KOPT-K1 (cell line): ENCODE data around the gene ABCG1.

Experiments used
- H3K27ac ChIP-seq: fragments of 200-600 bp; sonication (generic); 2 replicates; pipeline ENCODE4 v1.5.1; 2016; ENCODE audit warnings: antibody characterized with exemption, mild to moderate bottlenecking, low read depth, low read length; ENCODE audit not compliant: poor library complexity, severe bottlenecking
- H3K36me3 ChIP-seq: fragments of 200-600 bp; sonication (generic); 2 replicates; pipeline ENCODE4 v1.5.1; 2017; ENCODE audit warnings: antibody characterized with exemption, mild to moderate bottlenecking, low read length, moderate library complexity; ENCODE audit not compliant: insufficient read depth
- H3K9me3 ChIP-seq: fragments of 200-600 bp; sonication (generic); 2 replicates; pipeline ENCODE4 v1.5.1; 2017; ENCODE audit warnings: antibody characterized with exemption, low read length, mild to moderate bottlenecking; ENCODE audit not compliant: insufficient read depth, poor library complexity, severe bottlenecking

ABCG1 gene

DNA sequence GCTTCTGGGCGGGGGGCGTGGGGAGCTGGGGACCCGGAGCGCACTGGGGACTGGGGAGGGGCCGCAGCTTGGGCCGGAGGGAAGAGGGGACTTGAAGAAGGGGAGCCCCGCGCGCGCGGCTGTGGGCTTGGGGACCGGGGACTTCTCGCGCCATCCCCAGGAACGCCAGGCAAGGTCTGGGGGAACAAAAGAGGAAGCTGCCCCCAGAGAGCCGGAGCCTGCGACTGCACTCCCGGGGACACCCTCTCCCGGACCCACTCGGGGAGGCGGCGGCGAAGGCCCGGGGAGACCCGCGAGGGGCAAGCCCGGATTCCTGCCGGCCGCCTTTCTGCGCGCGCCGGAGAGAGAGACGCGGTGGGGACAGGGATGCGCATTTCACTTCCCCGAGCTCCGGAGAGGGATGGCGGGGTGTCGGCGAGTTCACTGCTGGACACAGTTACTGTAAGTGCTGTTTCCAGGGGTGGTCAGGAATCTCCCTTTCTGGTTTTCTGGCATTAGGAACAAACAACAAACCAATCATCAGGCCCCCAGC lies 732 bp downstream of the ABCG1 start:
- Histone ChIP-seq H3K27ac (peak overlapping the region; percentile 69), H3K9me3 (peaks cover 21% of the 10 kb centered on the region), H3K36me3 (no peaks in the 10 kb centered on the region)

DNA sequence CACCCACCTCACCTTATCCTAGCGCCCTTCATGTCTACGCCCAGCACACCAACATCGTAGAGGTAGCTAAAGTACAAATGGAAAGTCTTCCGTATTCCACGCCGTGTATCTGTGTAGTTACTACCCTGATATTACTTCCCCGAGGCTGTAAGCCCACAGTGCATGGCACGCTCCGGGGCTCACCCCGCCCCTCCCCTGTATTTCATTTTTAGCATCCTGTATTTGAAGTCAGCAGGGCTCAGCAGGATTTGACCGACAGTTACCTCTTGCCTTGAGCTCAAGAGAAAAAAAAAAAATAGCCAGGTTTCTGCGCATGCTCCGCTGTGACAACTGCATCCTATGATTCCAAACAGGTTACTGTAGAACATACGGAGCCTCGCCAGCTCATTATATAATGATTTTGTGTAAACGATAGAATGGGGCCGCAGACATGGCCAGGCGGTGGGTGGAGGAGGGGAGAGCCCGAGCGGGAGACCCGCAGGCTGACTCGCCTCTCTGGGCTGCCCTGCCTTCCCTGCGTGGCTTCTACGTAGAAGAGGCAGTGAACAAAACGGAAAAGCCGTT lies 1.3 kb downstream of the ABCG1 start:
- peak overlapping the region; percentile 69 for H3K27ac ChIP-seq
- no peaks in the 10 kb centered on the region for H3K36me3 ChIP-seq
- peaks cover 21% of the 10 kb centered on the region for H3K9me3 ChIP-seq

DNA sequence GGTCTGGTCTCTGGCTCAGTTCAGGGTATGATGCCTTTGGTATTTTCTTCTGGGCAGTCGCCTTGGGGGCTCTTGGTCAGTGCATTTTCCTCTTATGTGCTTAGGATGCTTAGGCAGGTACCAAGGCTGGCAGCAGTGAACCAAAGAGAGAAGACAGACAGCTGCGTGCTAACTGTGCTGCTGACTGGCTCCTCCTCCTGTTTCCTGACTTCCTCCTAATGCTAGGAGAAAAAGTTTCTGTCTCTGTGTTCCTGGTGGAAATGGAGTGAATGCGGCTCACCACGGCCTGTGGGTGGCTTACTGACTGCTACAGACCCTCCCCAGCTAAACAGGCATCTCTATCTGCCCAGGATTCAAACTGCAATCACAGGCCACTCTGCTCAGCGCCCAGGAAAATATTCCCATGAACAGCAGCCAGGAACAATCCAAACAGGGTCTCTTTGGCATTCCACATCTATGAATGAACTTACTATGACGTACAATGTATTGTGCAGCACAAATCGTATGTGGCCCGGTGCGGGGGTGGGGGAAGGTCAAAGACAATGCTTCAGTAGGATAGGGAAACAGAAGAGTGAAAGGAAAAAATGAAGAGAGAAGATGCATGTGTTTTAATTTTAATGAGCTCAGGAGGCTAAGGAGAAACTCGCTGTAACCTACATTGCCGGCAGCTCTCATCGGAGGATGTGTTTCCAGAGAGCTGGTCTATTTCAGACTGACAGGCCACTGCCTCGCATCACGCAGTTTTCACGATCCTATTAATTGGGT lies 2.8 kb downstream of the ABCG1 start:
- H3K36me3 ChIP-seq = peaks cover 11% of the 10 kb centered on the region
- peaks cover 6% of the 10 kb centered on the region for H3K9me3 ChIP-seq
- peak overlapping the region; percentile 34 for H3K27ac ChIP-seq

DNA sequence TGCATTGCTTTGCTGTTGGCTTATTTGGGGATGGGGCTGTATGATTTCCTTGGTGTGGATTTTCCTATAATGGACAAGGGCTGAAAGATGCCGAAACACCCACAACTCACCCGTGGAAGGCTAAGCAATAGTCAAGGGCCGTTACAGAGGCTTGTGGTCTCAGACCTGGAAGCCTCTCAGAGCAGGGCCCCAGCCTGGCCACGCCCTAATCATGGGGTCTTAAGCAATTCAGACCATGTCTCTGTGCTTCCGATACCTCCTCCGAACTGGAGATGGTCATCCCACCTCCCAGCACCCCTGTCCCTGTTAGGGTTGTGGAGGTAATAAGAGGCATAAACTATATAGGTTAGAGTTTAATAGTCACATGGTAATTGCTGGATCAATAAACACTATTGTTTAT lies 3.4 kb downstream of the ABCG1 start:
- H3K36me3 ChIP-seq = peaks cover 14% of the 10 kb centered on the region
- no peaks in the 10 kb centered on the region for H3K9me3 ChIP-seq
- no peak overlapping the region for H3K27ac ChIP-seq

DNA sequence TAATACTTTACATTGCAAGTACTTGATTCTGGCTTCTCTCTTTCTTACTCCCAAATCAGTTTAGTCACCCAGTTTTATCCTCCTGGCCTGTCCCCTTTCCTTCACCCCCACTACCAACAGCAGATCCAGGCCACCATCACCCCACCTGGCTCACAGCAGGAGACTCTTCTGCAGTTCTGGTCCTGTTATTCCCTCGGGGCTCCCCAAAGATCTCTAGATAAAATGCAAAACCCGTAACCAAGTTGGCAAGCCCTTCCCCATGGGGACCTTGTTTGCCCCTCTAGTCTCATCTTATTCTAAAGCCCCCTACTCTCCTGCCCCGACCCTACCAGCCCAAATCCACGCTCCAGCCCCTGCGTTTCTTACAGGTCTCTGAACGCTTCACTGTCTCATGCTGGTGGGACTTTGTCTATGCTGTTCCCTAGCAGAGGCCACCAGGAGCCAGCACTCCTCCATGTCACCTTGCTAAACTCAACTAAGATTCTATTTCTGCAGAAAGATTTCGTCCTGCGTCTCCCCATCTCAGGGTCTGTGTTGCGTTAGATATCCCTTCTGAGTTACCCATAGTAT lies 4.0 kb downstream of the ABCG1 start:
- peaks cover 14% of the 10 kb centered on the region for H3K36me3 ChIP-seq
- H3K27ac ChIP-seq = peak overlapping the region; percentile 37
- no peaks in the 10 kb centered on the region for H3K9me3 ChIP-seq

DNA sequence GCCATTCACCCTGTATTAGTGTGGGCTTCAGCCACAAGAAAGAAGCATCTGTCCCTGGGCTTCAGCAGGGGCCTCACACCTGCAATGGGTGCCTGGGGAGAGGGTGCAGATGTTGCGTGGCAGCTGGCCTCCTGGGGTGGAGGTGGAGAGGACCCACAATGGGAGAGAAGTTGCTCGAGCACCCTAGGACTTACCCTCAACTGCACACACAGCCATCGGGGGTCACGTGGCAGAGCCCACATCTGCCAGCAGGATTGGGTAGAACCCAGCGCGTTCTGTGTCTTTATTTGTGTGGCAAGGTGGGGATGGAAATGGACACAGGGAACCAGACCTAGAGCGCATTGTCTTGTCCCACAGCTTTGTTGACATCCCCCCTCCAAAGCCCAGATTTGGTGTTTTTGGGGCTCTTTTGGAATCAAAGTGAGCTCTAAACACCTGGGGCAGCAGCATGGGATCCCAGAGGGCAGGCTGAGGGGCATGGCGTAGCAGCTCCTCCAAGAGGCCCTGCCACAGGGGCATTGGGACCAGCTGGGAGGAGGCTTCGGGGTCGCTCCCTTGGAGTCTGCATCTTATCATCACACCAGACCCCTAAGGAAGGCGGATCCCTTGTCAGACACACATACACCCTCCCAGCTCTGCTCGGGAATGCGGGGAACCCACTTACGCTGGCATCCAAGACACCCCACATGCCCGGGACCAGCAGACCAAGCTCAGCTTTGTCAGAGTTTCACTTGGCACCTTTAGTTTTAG lies 5.1 kb downstream of the ABCG1 start:
- H3K36me3 ChIP-seq = peaks cover 14% of the 10 kb centered on the region
- no peaks in the 10 kb centered on the region for H3K9me3 ChIP-seq
- H3K27ac ChIP-seq = peak overlapping the region; percentile 37

DNA sequence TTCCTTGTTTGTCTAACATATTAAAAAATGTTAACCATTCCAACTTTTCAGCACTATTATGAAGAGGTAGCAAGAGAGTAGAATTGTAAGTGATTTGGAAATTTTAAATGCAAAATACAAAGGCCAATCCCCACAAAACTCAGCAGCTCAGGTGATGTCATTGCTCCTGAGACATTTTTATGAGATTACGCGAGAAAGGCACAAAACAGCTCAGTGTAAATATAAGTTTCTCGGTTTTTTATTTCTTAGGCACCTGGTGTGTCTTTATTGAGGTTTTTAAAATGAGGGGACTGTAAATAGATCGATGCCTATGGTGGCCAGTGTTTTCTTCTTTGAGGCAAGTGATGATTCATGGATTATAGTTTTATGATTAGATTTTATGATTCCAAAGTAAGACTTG lies 6.1 kb downstream of the ABCG1 start:
- Histone ChIP-seq H3K27ac (no peak overlapping the region), H3K9me3 (no peaks in the 10 kb centered on the region), H3K36me3 (peaks cover 14% of the 10 kb centered on the region)

DNA sequence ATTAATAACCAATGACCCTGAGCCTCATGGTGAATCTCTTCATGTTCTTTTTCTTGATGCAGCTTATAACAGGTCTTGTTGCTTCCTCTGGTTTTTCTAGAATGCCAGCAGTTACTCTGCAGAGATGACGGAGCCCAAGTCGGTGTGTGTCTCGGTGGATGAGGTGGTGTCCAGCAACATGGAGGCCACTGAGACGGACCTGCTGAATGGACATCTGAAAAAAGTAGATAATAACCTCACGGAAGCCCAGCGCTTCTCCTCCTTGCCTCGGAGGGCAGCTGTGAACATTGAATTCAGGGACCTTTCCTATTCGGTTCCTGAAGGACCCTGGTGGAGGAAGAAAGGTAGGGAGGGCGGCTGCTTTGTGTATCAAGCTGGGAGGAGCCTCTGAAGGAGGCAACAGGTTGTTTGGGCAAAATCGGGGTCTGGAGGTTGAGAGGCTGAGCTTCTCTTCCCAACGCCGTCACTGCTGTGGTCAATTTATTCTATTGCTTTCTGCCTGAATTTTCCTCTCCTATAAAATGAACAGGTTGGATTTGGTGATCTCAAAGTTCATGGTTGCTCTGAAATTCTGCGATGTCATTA lies 6.7 kb downstream of the ABCG1 start:
- Histone ChIP-seq H3K27ac (peak overlapping the region; percentile 99), H3K9me3 (no peaks in the 10 kb centered on the region), H3K36me3 (peaks cover 14% of the 10 kb centered on the region)

DNA sequence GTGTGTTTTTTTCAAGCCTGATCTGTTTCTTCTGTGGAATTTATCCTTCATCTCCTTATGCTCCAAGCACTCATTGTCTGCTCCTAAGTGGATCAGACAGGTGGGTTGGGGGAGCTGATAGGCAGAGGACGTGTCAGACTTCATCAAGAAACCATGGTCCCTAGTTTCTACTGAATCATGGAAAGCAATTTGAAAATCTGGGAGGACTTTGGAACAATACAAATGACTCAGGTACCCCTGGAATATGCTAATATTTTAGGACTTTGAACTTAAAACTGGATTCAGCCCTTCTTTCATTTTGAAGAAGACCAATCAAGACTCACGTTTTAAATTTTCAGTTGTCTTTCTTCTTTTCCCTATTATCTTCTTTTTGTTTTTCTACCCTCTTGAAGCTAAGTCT lies 7.7 kb downstream of the ABCG1 start:
- peaks cover 14% of the 10 kb centered on the region for H3K36me3 ChIP-seq
- H3K27ac ChIP-seq = peak overlapping the region; percentile 99
- H3K9me3 ChIP-seq = no peaks in the 10 kb centered on the region

DNA sequence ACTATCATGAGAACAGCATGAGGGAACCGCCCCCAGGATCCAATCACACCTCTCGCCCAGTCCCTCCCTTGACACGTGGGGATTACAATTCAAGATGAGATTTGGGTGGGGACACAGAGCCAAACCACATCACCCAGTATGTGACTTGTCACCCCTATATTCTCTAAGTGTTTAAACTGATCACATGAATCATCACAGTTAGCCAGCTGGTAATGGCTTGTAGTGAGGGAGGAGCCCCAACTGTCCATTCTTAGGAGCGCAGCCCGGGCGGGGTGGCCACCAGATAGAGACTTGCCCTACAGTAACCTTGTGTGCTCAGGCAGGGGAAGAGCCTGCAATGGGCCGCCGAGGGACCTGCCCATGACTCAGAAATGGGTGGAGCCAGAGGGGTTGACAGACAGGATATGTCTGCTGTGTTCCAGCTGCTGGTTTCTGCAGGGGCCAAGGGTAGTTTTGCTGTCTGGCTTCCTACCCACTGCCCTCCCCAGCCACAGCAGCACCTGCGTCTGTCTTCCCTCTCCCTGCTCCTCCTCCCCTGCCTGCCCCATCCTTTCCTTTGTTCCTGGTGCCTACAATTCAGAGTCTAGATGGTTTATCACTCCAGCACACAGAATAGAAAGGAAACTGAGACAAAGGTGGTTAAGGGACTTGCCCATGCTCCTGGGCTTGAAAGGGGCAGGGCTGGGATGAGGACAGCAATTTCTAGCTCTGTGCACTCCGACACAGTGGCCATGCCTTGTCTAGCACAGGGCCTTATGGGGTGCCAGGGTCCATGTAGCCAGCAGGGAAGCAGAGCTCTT lies 9.2 kb downstream of the ABCG1 start:
- Histone ChIP-seq H3K9me3 (no peaks in the 10 kb centered on the region), H3K36me3 (peaks cover 14% of the 10 kb centered on the region), H3K27ac (peak overlapping the region; percentile 99)

DNA sequence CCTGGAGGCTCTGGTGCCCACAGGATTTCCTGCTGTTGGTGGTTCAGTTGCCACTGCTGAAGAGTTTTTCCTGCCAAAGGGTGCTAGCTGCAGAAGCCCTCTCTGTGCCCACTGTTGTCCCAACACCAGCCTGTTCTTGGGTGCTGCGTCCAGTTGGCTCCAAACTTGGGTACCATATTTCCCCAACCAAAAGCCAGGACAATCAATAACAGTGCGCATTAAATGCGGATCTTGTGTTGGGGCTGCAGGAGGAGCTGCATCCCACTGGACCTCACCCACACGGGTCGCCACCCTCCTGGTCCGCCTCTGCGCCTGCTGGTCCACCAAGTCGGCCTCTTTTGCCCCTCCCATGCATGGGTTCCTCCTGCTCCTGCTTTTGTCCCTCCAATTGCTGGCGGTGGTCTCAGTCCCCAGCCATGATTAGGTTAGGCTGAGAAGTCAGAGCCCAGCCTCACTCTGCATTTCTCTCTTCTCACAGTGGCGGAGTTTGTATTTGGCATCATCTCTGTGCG lies 9.8 kb downstream of the ABCG1 start:
- H3K36me3 ChIP-seq = peaks cover 14% of the 10 kb centered on the region
- H3K27ac ChIP-seq = peak overlapping the region; percentile 99
- no peaks in the 10 kb centered on the region for H3K9me3 ChIP-seq

DNA sequence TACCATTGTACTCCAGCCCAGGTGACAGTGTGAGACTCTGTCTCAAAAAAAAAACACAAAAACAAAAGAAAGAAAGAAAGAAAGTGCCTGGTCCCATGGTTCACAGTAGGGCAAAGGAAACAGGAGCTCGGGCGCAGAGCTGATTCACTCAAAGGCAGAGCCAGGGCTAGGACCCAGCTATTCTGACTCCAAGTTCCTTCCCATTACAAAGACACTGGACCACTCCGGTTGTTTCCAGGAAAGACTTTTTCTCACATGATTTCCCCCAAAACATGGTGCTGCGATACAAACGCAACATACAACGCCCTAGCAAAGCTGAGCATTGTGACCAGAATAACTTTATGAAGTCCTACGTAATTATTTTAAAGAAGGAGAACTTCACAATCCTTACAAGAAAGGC lies 10.7 kb downstream of the ABCG1 start:
- peaks cover 14% of the 10 kb centered on the region for H3K36me3 ChIP-seq
- H3K27ac ChIP-seq = peak overlapping the region; percentile 99
- no peaks in the 10 kb centered on the region for H3K9me3 ChIP-seq

DNA sequence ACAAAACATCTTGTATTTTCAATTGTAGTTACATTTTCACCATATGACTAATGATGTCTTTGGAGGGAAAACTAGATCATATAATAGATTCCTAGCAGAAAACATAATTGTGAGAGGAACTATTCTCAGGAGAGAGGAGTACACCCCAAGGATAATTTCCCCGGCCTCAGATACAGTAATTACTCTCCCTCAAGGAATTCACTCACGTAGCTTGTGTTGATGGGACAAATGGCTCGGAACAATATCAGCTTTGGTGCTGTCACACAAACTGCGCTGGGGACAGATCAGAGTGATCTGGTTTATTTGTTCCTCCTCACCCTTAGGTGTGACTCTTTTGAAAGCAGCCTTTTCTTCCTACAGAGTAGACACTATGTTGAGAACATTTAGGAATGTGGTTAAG lies 11.2 kb downstream of the ABCG1 start:
- Histone ChIP-seq H3K36me3 (peaks cover 14% of the 10 kb centered on the region), H3K9me3 (no peaks in the 10 kb centered on the region), H3K27ac (peak overlapping the region; percentile 99)

DNA sequence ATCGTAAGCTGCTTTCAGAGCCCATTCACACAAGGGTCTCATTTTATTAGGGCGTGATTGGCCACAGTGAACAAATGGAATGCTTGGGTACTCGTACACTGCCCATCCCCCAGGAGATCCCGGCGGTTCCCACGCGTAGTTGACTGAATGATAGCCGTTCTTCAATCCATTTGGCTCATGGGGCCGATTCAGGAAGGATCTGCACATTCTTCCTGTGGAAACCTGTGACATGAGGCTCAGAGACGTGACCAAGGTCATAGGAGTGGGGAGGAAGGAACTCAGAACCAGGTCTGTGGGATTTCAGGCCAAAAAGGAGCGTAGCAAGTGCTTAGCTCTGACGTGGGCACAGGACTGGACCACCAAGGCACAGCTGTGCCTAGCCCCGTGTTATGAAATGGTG lies 11.7 kb downstream of the ABCG1 start:
- Histone ChIP-seq H3K27ac (peak overlapping the region; percentile 99), H3K36me3 (peaks cover 14% of the 10 kb centered on the region), H3K9me3 (no peaks in the 10 kb centered on the region)
